ENCODE results near the gene WNT11.

WNT11 gene

GRCh38 chr11:76206327-76207081 lies at the start of gene WNT11:
TSS of gene WNT11 (minus strand) at chr11:76206502. CDS start at chr11:76206407, 95 bp downstream.
- no peak for DNase-seq (ENCODE audit: extremely low read depth in 1 of 2, low read depth in 1 of 2)

- DNase-seq (ENCODE audit: extremely low read depth in 1 of 2, low read depth in 1 of 2): no peak
Measured at GRCh38 chr11:76253416-76253815, 47.1 kb upstream of the WNT11 start.

DNA sequence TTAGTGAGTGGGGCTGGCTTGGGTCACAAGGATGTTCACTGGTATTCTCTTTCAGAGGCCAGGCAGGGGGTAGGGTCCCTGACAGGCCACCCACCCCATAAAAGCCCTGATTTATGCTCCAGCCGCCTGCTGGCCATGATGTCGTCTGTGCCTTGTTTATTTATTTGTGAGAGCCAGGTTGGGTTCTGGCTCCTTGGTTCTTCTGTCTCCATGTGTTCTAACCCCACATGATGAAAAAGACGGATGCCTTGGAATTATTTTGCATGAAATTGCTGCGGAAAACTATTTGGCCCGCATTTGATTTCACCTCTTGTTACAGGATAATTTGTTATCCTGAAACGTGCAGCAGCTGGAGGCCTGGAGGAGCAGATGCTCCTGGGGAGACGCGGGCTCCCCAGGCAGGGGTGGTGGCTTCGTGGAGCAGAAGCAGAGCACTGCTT lies 46.3 kb upstream of the WNT11 start:
- DNase-seq (ENCODE audit: extremely low read depth in 1 of 2, low read depth in 1 of 2): no peak

DNA sequence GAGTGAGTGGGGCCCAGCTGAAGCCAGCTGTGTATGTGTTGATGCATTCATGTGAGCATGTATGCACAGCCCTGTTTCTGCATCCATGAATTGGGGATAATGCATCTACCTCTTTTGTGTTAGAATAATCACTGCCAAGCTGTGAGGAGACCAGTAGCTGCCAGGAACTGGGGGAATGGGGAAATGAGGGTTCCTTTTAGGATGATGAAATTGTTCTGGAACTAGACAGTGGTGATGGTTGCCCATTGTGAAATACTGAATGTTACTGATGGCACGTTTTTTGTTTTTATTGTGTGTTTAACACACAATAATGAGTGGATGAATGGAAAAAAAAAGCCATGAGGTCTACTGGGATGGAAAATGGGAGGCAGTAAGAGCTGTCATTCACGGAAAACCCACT lies 45.3 kb upstream of the WNT11 start:
- no peak for DNase-seq (ENCODE audit: extremely low read depth in 1 of 2, low read depth in 1 of 2)

DNA sequence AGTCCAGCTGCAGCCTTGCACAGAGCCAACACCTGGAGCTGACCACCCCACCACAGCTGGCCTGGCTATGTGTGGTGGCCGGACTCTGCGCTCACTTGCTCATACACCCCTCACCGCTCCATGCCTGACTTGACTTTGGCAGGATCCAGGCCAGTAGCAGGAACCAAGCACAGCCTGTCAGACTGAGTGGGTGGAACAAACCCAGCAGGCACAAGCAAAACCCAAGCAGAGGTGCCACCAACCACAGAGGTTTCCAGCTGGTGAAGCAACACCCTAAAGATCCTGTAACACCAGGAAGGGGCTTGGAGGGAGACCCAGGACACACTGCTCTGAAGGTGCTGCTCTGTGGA lies 44.9 kb upstream of the WNT11 start:
- no peak for DNase-seq (ENCODE audit: extremely low read depth in 1 of 2, low read depth in 1 of 2)

GRCh38 chr11:76250520-76251225 lies 44.4 kb upstream of the WNT11 start:
- DNase-seq (ENCODE audit: extremely low read depth in 1 of 2, low read depth in 1 of 2): no peak

- no peak for DNase-seq (ENCODE audit: extremely low read depth in 1 of 2, low read depth in 1 of 2)
Measured at GRCh38 chr11:76249195-76249741, 43.0 kb upstream of the WNT11 start.

DNA sequence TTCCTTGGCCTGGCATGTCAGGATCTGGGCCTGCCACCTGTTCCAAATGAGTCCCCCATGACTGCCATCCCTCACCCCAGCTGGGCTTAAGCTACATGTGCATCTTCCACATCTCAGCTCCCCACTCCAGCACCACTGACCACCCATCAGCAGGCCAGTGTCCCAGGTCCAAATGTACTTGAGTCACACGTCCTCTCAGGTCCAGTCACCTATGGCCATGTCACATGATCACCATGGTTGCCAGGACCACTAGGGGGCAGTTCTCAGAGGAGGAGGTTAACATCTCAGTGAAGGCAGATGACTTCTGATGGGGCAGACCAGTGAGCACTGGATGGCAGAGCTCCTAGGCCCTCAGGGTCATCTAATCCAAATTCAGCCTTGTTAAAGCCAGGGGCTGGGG lies 41.9 kb upstream of the WNT11 start:
- DNase-seq (ENCODE audit: extremely low read depth in 1 of 2, low read depth in 1 of 2): no peak

GRCh38 chr11:76247091-76247490 lies 40.8 kb upstream of the WNT11 start:
- no peak for DNase-seq (ENCODE audit: extremely low read depth in 1 of 2, low read depth in 1 of 2)

DNA sequence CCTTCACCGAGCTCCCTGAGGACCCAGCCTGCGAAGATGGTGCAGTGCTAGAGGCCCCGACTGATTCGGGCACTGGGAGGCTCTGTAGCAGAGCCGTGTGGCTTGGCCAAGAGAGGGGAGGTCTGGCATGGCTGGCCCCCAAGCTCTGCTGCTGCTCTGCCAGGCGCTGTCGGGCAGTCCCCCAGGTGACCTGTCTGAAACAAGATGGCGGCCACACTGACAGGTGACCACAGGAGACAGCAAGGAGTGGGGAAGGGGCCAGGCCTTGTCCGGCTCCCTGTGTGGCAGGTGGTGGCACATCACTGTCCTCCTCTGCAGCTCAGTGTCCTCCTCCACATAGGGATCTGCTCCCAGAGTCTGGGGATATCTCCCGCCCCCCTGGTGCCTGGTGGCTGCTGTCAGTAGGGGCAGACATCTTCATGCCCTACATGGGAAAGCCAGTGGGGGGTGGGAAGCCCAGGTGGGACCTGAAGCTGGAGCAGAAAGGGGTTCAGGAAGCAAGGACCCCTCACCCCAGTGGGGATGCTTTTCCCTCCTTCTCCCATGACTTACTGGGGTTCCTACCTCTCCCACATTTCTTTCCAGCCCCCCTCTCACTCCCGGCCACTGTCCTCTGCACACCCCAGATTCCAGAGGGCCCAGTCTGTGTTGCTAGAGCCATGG lies 40.1 kb upstream of the WNT11 start:
- DNase-seq (ENCODE audit: extremely low read depth in 1 of 2, low read depth in 1 of 2): no peak

DNA sequence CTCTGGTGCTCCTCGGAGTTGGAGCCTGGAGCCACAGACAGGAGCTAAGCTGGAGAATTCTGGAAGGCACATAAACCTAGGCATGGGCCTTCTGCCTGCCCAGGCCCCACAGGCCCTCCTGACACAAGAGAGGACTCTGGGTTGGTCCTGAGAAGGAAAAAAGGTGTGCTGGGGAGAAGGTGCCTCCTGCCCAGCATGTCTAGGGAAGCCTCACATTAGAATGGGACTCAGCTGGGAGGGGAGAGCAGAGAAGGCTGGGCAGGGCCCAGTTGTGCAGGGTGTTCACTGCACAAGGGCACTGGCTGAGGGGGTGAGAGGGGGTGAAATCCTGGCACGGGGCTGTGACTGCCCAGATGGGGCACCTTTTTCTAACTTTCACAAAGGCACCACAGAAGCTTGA lies 39.4 kb upstream of the WNT11 start:
- no peak for DNase-seq (ENCODE audit: extremely low read depth in 1 of 2, low read depth in 1 of 2)

DNA sequence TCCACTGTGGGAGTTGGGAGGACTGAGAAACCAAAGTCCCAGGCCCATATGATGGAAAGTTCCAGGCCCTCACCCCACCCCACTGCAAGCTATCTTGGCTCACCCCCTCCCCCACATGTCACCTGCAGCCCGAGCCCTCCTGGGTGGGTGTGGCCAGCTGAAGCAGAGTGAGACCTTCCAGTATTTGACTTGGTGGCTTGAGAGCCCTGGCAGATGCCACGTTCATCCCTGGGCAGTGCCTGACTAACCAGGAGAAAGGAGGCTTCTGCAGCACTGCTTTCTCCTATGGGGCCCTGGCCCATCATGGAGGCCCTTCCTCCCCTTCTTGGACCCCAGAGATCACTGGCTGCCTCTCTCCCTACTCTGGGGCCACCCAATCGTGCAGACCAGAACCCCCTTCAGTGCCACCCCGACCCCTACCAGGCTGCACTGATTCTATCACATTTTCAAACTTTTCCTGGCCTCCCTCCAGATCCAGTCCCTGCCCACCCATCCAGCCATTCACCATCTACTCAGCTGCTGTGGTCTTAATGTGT lies 38.1 kb upstream of the WNT11 start:
- DNase-seq (ENCODE audit: extremely low read depth in 1 of 2, low read depth in 1 of 2): no peak

DNA sequence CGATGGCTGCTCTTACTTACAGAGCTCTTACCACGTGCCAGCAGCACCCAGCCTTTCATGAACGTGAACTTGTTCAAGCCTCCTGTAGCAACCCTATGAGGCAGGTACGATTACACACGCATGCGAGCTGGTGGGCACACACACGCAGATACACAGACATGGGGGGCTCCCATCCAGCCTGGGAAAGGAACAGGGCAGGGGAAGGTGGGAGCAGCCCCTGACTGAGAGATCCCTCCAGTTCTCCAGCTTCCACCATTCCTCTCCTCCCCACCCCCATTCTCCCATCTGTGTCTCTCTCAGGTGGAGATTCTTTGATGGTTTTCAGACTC lies 37.6 kb upstream of the WNT11 start:
- no peak for DNase-seq (ENCODE audit: extremely low read depth in 1 of 2, low read depth in 1 of 2)

- no peak for DNase-seq (ENCODE audit: extremely low read depth in 1 of 2, low read depth in 1 of 2)
Measured at GRCh38 chr11:76243193-76243956, 37.1 kb upstream of the WNT11 start.

- no peak for DNase-seq (ENCODE audit: extremely low read depth in 1 of 2, low read depth in 1 of 2)
Measured at GRCh38 chr11:76242004-76242779, 35.9 kb upstream of the WNT11 start.

DNA sequence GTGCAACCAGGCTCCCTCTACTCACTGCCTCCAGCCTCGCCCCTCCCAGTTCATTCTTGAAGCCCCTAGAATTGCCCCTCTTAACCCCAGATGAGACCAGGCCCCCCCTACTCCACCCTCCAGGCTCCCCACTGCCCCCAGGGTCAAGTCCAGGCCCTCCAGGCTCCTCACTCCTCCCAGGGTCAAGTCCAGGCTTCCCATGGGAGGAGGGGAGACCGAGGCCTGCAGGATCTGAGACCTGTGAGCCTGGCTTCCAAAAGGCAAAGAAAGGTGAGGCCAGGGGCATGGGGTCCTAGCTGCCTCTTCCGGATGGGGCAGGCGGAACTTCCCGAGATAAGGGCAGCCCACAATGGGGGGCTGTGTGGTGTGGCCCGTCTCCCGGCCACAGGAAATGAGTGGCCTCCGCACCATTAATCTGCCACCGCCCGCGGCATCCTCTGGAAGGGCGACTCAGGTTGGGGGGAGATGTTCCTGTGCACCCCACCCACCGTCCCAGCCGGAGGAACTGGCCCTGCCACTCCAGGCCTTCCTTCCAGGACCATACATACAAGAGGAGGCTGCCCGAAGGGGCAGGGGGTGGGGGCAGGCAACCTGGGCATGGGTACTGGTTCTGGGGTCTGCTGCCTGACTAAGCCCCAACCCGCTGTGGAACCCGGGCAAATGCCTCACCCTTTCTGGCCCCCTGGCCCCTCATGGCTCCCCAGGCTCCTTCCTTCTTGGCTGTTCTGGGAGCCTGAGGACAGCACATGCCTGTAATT lies 35.1 kb upstream of the WNT11 start:
- no peak for DNase-seq (ENCODE audit: extremely low read depth in 1 of 2, low read depth in 1 of 2)

DNA sequence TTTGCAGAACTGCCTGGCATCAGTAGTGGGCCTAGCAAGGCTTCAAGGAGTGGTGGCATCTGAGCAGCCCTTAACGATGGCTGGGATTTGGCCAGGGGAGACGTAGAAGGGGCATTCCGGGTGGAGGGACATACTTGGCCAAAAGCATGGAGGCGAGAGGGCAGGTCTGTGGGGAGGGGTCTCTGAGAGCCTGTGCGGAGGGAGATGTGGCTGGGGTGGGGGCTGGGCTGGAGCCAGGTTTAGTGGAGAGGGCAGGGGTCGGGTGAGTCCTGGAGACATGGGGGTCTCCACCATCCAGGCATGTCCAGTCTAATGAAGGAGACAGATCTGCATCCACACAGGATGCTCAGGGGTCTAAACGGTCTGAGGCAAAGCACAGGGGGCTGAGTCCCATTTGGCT lies 34.4 kb upstream of the WNT11 start:
- DNase-seq (ENCODE audit: extremely low read depth in 1 of 2, low read depth in 1 of 2): no peak

DNA sequence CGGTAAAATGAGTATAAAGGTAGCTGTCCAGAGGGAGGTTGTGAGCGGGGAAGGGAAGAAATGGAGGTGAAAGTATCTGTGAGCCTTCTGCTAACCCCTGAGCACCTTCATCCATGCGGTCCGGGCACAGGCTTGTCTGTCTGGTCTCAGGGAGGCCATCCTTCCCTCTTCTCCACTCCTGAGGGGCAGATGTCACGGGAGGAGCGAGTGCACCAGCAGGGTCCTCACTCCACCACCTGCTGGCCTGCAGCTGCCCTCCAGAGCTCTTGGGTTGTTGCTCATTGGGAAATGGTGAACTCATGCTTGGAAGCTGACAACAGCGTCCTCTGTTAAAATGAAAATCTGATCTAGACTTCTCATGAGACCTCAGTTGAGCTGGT lies 33.8 kb upstream of the WNT11 start:
- DNase-seq (ENCODE audit: extremely low read depth in 1 of 2, low read depth in 1 of 2): no peak

DNA sequence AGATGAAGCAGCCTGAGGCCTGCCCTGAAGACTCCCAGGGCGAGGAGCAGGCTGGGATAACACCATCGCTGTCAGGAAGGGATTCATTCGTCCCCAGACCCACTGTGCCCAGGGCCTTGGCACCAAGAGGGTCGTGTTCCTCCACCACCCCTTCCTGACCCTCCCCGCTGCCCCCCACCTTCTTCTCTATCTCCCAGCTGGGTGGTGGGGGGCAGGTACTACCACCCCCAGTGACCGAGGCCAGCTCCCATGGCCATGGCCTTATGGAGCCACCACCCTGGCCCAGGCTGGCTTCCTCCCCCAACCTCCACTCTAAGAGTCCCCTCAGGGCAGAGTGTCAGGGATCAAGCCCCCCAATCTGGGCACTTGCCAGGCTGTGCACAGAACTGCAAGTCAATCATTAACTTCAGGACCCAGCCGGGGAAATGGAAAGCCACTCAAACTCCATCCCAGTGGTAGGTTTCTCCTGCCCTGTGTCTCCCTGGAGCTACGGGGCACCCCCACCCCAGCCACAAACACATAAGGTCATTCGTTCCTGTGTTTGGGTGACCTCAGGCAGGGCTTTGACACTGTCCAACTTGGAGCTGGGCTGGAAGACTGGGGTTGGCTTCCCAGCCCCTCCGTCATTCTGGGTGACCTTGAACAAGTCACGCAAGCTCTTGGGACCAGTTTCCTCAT lies 33.3 kb upstream of the WNT11 start:
- no peak for DNase-seq (ENCODE audit: extremely low read depth in 1 of 2, low read depth in 1 of 2)
